DND-41 (cell line): Measurements from ENCODE around the gene SNF8.

Experiments
- ATAC-seq: fragments of 200-7000 bp; cut with Tn5 transposase; 3 replicates; pipeline ENCODE4 v1.9.1; 2021; ENCODE audit warnings: low read depth; ENCODE audit not compliant: insufficient read depth
- DNase-seq: peaks from one replicate; pipeline ENCODE4 v3.0.0-alpha.2; 2020
- H2AFZ ChIP-seq: 2 replicates; pipeline ENCODE4 v1.6.0; 2012; ENCODE audit warnings: low read depth, low read length
- H3K27ac ChIP-seq: 2 replicates; pipeline ENCODE4 v1.5.1; 2012; ENCODE audit warnings: low read length, inconsistent platforms
- H3K27me3 ChIP-seq: fragments of 200-600 bp; sonication (generic); 2 replicates; pipeline ENCODE4 v1.6.0; 2012; ENCODE audit warnings: low read length, mild to moderate bottlenecking, inconsistent platforms; ENCODE audit not compliant: insufficient read depth, poor library complexity
- H3K36me3 ChIP-seq: 2 replicates; pipeline ENCODE4 v1.5.1; 2012; ENCODE audit warnings: low read length, inconsistent platforms; ENCODE audit not compliant: insufficient read depth
- H3K4me1 ChIP-seq: 2 replicates; pipeline ENCODE4 v1.5.1; 2012; ENCODE audit warnings: mild to moderate bottlenecking, low read length; ENCODE audit not compliant: insufficient read depth
- H3K4me2 ChIP-seq: 2 replicates; pipeline ENCODE4 v1.6.0; 2012; ENCODE audit warnings: mild to moderate bottlenecking, moderate library complexity, low read length, inconsistent platforms; ENCODE audit not compliant: insufficient read depth
- H3K4me3 ChIP-seq, 2 experiments: fragments of 200-600 bp in 1 of 2; shearing (Covaris generic) in 1 of 2; 2 replicates each; pipeline ENCODE4 v1.5.1; 2012 to 2016; ENCODE audit warnings: inconsistent platforms in 2 of 2, low read length in 2 of 2, mild to moderate bottlenecking in 2 of 2, low read depth in 1 of 2, moderate library complexity in 1 of 2
- H3K79me2 ChIP-seq: 2 replicates; pipeline ENCODE4 v1.6.0; 2012; ENCODE audit warnings: low read length, inconsistent platforms; ENCODE audit not compliant: insufficient read depth
- H3K9ac ChIP-seq: 2 replicates; pipeline ENCODE4 v1.6.0; 2012; ENCODE audit warnings: low read depth, mild to moderate bottlenecking, inconsistent platforms, low read length, moderate library complexity
- H3K9me3 ChIP-seq: 2 replicates; pipeline ENCODE4 v1.5.1; 2012; ENCODE audit warnings: low read length, moderate library complexity, mild to moderate bottlenecking, inconsistent platforms; ENCODE audit not compliant: insufficient read depth, severe bottlenecking
- H4K20me1 ChIP-seq: 2 replicates; pipeline ENCODE4 v1.6.0; 2012; ENCODE audit warnings: low read length; ENCODE audit not compliant: insufficient read depth
- CTCF ChIP-seq: IDR thresholded peaks from 2 replicates; pipeline ENCODE4 v1.5.1; 2012; ENCODE audit warnings: borderline replicate concordance, low read length, moderate library complexity, mild to moderate bottlenecking; ENCODE audit not compliant: poor library complexity, severe bottlenecking; ENCODE audit errors: extremely low read depth
- EZH2 ChIP-seq: IDR thresholded peaks from 3 replicates; pipeline ENCODE4 v1.6.1; 2012; ENCODE audit warnings: borderline replicate concordance, low read depth, mild to moderate bottlenecking, moderate library complexity, low read length, inconsistent platforms; ENCODE audit not compliant: severe bottlenecking

The SNF8 gene

DNA sequence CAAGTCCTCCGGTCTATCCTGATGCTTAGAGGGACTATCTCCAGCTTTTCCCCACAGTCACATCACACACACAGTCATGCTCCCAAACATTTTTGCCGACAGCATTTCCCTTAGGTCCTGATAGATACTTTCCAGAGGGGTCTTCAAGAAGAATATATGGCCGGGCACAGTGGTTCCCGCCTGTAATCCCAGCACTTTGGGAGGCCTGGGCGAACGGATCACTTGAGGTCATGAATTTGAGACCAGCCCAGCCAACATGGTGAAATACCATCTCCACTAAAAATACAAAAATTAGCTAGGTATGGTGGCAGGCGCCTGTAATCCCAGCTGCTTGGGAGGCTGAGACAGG, 28.1 kb upstream of the SNF8 start:
- H4K20me1 ChIP-seq = no peaks in the 10 kb centered on the region
- H3K4me3 ChIP-seq = no peak overlapping the region
- H3K79me2 ChIP-seq = no peaks in the 10 kb centered on the region
- no peaks in the 10 kb centered on the region for H3K4me1 ChIP-seq
- no peak overlapping the region for H3K27ac ChIP-seq
- H3K4me2 ChIP-seq = no peak overlapping the region
- DNase-seq (no peak), ATAC-seq (no peak)
- H3K9ac ChIP-seq = no peak overlapping the region
- H3K27me3 ChIP-seq = peaks cover 3% of the 10 kb centered on the region
- H2AFZ ChIP-seq = no peak overlapping the region
- H3K9me3 ChIP-seq = no peaks in the 10 kb centered on the region
- TF ChIP-seq CTCF = no peak
- no peak for TF ChIP-seq EZH2
- no peaks in the 10 kb centered on the region for H3K36me3 ChIP-seq

DNA sequence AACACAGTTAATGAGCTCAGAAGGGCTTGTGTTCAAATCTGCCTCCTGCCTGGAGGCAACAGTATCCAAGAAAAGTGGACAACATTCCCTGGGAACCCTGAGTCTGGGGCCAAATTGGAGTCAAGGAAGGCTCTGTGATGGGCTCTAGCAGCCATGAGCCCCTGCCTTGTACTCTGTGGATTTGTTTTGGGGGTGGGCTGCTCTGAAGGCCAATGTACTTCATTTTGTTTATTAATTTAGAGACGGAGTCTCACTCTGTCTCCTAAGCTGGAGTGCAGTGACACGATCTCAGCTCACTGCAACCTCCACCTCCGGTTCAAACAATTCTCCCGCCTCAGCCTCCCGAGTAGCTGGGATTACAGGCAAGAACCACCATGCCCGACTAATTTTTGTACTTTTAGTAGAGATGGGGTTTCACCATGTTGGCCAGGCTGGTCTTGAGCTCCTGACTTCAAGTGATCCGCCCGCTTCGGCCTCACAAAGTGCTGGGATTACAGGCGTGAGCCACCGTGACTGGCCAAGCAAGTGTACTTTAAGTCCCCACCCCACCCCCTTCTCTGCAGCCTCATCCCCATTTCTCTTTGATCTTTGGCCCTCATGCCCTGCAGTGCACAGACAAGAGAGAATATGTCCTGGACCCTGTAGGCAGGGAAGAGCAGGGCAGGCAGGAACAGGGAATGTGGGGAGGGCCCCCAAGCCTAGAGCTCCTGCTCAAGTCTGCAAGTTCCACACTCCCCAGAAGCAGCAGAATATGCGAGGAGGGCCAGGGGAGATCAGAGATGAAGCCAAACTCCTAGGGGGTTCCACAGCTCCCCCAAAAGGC, 26.4 kb upstream of the SNF8 start:
- Histone ChIP-seq H3K9ac (no peak overlapping the region), H3K36me3 (no peaks in the 10 kb centered on the region), H3K9me3 (no peaks in the 10 kb centered on the region), H3K4me1 (no peaks in the 10 kb centered on the region), H2AFZ (no peak overlapping the region), H4K20me1 (no peaks in the 10 kb centered on the region), H3K27me3 (peaks cover 3% of the 10 kb centered on the region), H3K4me3 (no peak overlapping the region), H3K4me2 (no peak overlapping the region), H3K27ac (no peak overlapping the region), H3K79me2 (no peaks in the 10 kb centered on the region)
- TF ChIP-seq EZH2 (no peak), CTCF (no peak)
- DNase-seq (no peak), ATAC-seq (no peak)

- no peak overlapping the region for H3K9ac ChIP-seq
- no peak overlapping the region for H2AFZ ChIP-seq
- DNase-seq = no peak
Measured at GRCh38 chr17:48970224-48970623, 25.6 kb upstream of the SNF8 start.

More at GRCh38 chr17:48970224-48970623, 25.6 kb upstream of the SNF8 start:
- Histone ChIP-seq H3K79me2 (no peaks in the 10 kb centered on the region), H3K4me1 (no peaks in the 10 kb centered on the region), H3K4me3 (no peak overlapping the region), H3K9me3 (no peaks in the 10 kb centered on the region), H3K27me3 (peaks cover 3% of the 10 kb centered on the region), H3K36me3 (no peaks in the 10 kb centered on the region), H4K20me1 (no peaks in the 10 kb centered on the region), H3K4me2 (no peak overlapping the region), H3K27ac (no peak overlapping the region)
- no peak for TF ChIP-seq EZH2
- no peak for TF ChIP-seq CTCF
- no peak for ATAC-seq
